BJ (cell line): ENCODE data around the gene NCK2. TPM values are rescaled to one million over a fixed set of nuclear protein-coding genes. Genes with fewer than 3 reads are reported as not detected.

Experiments
- CTCF ChIA-PET: fragments of 350-600 bp; formaldehyde crosslinking; extraction: SDS; loops from one replicate; lab custom pipeline; 2021; ENCODE audit warnings: antibody characterized with exemption, inconsistent platforms; lab: Yijun Ruan, JAX
- POLR2A ChIA-PET: fragments of 300-600 bp; sonication (Branson Sonifier 250); formaldehyde crosslinking; extraction: SDS; loops from one replicate; lab custom pipeline; 2021; ENCODE audit warnings: antibody characterized with exemption; lab: Charles Lee
- DNase-seq: peaks from one replicate; pipeline ENCODE4 v3.0.0-alpha.2; 2011; ENCODE audit warnings: low read depth
- H3K27me3 ChIP-seq: 2 replicates; pipeline ENCODE4 v1.6.0; 2011; ENCODE audit warnings: low read length; ENCODE audit not compliant: control insufficient read depth, insufficient read depth
- H3K36me3 ChIP-seq: 2 replicates; pipeline ENCODE4 v1.5.1; 2011; ENCODE audit warnings: low read length; ENCODE audit not compliant: control insufficient read depth, insufficient read depth
- H3K4me3 ChIP-seq: 2 replicates; pipeline ENCODE4 v1.5.1; 2011; ENCODE audit warnings: low read depth, mild to moderate bottlenecking, control low read depth, low read length
- CTCF ChIP-seq: IDR thresholded peaks from 2 replicates; pipeline ENCODE4 v1.5.1; 2011; ENCODE audit warnings: low read depth, mild to moderate bottlenecking, control low read depth, inconsistent platforms, low read length, moderate library complexity; ENCODE audit not compliant: insufficient read depth
- polyA plus RNA-seq: library from polyadenylated mRNA; depleted of rRNA; stranded (reverse); fragments of >200 nt; gene quantifications from 2 replicates; pipeline ENCODE4 v1.2.3, GENCODE V29; 2011

Gene NCK2
- polyA plus RNA-seq, 1 experiment = 32.9 TPM

DNA sequence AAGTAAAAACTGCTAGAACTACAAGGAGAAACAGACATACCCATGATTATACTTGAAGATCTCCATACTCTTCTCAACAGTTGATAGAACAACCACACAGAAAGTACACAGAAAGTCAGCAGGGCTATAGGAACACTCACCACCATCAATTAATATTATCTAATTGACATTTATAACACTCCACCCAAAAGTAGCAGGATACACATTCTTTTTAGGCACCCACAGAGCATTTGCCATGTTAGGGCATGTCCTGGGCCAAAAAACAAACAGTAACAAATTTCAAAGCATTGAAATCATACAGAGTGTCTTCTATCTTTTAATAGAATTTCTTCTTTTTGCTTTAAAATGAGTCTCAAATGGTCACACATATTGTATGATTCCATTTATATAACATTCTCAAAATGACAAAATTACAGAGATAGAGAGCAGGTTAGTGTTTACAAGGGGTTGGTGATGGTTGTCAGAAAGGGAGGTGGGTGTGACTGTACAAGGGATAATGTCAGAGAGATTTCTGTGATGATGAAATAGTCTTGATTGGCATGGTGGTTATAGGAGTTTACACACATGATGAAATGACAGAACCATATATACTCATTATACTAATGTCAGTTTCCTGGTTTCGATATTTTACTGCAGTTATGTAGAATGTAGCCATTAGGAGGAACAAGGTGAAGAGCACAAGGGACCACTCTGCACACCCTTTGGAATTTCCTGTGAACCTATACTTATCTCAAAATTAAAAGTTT lies 82.8 kb downstream of the NCK2 start:
- TF ChIP-seq CTCF = no peak
- CTCF ChIA-PET = no interaction called here
- POLR2A ChIA-PET = no interaction called here

GRCh38 chr2:105828558-105828957 lies 83.8 kb downstream of the NCK2 start:
- TF ChIP-seq CTCF = no peak
- ChIA-PET POLR2A (no interaction called here), CTCF (interaction anchor here (0.5 kb wide), 1 partner anchor 21 kb away, joined by 3 read pairs; no protein-coding TSS in a partner anchor)
- no peak for DNase-seq
- H3K36me3 ChIP-seq = no peaks in the 10 kb centered on the region
- no peaks in the 10 kb centered on the region for H3K27me3 ChIP-seq
- H3K4me3 ChIP-seq = no peak overlapping the region

More for the DNA sequence above, 82.8 kb downstream of the NCK2 start:
- no peak overlapping the region for H3K4me3 ChIP-seq
- DNase-seq = no peak
- no peaks in the 10 kb centered on the region for H3K27me3 ChIP-seq
- H3K36me3 ChIP-seq = no peaks in the 10 kb centered on the region

- POLR2A ChIA-PET = no interaction called here
- TF ChIP-seq CTCF = no peak
- H3K27me3 ChIP-seq = no peaks in the 10 kb centered on the region
- H3K36me3 ChIP-seq = no peaks in the 10 kb centered on the region; the same call in 1 of the 2 replicates
- CTCF ChIA-PET = interaction anchor here (0.6 kb wide), 1 partner anchor 14 kb away, joined by 4 read pairs; no protein-coding TSS in a partner anchor
- DNase-seq = no peak
- H3K4me3 ChIP-seq = no peak overlapping the region
Observed at GRCh38 chr2:105834931-105835330, 90.2 kb downstream of the NCK2 start.

- H3K36me3 ChIP-seq = no peaks in the 10 kb centered on the region; the same call in 1 of the 2 replicates
- no peak for TF ChIP-seq CTCF
Observed at GRCh38 chr2:105836341-105836740, 91.6 kb downstream of the NCK2 start.

GRCh38 chr2:105836840-105837692 lies 92.4 kb downstream of the NCK2 start:
- ChIA-PET POLR2A (no interaction called here), CTCF (no interaction called here)
- Histone ChIP-seq H3K36me3 (no peaks in the 10 kb centered on the region; the same call in 1 of the 2 replicates), H3K27me3 (no peaks in the 10 kb centered on the region), H3K4me3 (no peak overlapping the region)
- DNase-seq = no peak
- no peak for TF ChIP-seq CTCF

More at GRCh38 chr2:105836341-105836740, 91.6 kb downstream of the NCK2 start:
- DNase-seq = no peak
- POLR2A ChIA-PET = no interaction called here
- no peaks in the 10 kb centered on the region for H3K27me3 ChIP-seq
- CTCF ChIA-PET = no interaction called here
- H3K4me3 ChIP-seq = no peak overlapping the region
